Astrocyte of the hippocampus (primary cell): ENCODE measurements around the gene BMF.

ENCODE experiments used
- DNase-seq: peaks from one replicate; pipeline ENCODE4 v3.0.0; 2011; ENCODE audit warnings: low read depth, low spot score

The BMF gene

DNA sequence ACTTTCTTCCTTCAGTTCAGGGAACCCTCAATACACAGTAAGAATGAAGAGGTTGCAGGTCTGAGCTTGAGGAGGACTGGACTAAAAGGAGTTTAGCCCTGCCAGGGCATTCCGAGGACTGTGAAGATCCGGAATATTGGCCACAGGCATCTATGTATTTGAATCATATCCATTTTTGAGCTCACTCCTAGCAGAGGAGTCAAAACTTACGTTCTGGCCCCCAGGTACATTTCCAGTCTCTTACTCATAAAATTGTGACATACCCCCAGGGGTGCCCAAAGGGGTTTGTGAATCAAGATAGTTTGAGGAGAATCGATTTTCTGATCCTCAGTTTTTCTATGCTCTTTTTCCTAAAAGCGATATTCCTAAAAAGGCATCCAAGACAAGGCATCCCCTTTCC is 42.1 kb downstream of the BMF start:
- no peak for DNase-seq

DNA sequence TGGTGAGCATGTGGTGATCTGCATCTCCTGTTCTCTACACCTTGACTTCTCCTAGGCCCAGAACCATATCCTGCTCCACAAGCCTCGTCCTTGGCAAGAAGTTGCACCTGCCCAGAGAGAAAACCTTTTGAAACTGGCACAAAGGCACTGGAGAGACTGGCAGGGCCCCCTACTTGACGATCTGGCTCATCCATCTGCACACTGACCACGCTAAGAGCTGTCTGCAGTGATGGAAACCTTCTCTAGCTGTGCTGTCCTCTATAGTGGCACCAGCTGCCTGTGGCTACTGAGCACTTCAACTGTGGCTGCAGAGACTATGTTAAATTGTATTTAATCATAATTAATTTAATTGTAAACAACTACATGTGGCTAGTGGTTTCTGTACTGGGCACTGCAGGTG is 43.5 kb downstream of the BMF start:
- no peak for DNase-seq

DNA sequence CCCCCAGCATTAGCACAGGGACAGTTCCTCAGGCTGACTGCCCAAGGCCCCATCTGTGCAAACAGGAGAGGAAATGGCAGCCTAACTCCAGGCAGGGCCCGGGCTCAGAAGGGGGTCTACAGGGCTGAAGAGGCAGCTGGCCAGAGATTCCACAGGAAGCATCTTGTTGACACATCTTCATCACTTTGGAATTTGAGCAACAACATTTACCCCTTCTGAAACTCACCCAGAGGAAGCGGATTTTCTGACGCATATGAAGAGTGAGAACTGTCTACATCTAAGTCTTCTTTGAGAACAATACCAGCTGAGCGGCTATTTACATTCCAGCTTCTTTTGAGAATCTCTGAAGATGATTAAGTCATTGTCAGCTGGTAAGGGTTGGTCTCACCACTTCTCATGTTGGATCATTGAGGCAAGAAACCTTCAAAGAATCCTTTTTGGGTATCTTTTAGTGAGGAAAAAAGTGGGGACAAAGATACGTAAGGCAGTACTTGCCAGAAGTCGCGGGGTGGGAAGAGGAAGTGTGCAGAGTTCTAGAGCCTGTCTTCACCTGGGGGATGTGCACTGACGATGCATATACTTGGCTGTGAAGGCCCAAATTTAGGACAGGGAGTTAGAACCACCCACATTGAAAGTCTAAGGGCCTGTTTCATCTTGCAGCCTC is 44.3 kb downstream of the BMF start:
- DNase-seq = peak; percentile 59

DNA sequence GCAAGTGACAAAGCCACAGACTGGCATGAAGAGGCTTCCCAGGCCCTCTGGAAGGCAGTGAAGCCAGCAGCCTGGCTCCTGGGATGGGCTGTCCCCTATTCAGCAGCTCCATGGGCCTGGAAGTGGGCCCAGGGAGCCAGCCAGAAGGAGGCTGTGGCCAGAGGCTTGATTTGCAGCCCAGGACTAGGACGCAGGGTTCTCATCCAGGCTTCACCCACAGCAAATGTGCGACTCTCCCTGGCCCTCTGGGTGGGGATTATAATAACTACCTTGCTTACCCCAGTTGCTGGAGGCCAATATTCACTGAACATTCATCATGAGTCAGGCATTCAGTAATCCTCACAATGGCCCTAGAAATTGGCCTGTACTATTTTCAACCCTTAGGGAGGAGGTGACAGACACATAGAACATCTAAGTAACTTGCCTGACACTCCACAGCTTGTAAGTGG is 45.1 kb downstream of the BMF start:
- peak; percentile 79 for DNase-seq

- no peak for DNase-seq
Observed at GRCh38 chr15:40062816-40063562, 45.7 kb downstream of the BMF start.

DNA sequence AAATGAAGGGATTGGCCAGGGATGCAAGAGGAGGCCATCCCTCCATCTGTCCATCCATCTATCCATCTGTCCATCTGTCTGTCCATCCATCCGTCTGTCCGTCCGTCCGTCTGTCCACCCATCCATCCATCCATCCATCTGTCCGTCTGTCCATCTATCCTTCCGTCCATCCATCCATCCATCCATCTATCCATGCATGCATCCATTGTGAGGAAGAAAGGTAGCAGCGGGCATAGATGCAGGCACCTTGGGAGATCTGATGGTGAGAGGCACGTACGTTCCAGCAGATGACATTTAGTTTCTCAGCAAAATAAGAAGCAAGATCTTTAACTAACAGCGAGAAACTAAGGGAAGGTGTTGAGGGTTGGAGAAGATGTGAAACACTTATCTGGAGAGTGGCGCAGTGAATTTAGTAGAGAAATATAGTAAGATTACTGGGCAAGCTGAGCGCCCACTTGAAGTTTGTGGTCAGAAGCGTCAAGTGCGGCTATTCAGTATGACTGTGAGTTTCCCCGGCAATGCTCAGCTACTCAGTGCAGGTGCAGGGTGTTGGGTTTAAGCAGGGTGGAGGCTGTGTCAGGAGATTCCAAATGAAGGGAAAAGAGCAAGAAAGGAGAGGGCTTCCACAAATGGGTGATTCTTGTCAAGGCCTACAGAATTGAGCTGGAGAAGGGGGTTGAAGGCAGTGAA is 47.3 kb downstream of the BMF start:
- no peak for DNase-seq

- no peak for DNase-seq
Observed at GRCh38 chr15:40060236-40060961, 48.3 kb downstream of the BMF start.

- DNase-seq = no peak
Observed at GRCh38 chr15:40059821-40060220, 48.9 kb downstream of the BMF start.

- no peak for DNase-seq
Observed at GRCh38 chr15:40058476-40059140, 50.1 kb downstream of the BMF start.

DNA sequence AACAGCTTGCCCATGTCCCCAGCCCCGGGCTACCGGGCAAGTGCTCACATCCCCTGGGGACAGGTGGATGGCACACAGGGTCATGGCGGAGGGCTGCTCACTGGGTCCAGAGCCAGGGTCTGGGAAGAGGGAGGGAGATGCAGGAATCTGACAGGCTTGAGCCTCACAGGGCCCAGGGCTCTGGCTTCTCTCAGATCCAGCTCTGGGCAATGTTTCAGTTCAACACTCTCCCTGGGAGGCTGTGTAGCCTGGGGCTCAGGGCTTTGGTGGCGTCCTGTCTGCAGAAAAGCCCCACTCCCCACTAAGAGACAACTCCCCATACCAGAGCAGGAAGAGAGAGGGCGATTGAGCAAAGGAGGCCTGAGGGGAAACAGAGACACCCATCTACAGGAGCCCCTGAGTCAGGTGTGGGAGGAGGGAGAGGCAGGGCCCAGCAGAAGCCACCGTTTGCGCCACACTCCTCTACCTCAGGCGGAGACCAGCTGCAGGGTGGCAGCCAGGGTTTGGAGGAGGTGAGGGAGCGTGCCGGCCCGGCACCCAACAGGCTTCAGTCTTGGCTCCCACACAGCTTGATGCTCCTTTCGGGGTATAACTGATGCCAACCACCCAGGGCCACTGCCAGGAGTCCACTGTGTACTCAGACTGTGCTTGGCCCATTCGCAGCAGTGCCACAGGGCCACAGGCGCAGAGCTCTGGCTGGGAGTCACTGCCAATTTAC is 52.9 kb downstream of the BMF start:
- no peak for DNase-seq

DNA sequence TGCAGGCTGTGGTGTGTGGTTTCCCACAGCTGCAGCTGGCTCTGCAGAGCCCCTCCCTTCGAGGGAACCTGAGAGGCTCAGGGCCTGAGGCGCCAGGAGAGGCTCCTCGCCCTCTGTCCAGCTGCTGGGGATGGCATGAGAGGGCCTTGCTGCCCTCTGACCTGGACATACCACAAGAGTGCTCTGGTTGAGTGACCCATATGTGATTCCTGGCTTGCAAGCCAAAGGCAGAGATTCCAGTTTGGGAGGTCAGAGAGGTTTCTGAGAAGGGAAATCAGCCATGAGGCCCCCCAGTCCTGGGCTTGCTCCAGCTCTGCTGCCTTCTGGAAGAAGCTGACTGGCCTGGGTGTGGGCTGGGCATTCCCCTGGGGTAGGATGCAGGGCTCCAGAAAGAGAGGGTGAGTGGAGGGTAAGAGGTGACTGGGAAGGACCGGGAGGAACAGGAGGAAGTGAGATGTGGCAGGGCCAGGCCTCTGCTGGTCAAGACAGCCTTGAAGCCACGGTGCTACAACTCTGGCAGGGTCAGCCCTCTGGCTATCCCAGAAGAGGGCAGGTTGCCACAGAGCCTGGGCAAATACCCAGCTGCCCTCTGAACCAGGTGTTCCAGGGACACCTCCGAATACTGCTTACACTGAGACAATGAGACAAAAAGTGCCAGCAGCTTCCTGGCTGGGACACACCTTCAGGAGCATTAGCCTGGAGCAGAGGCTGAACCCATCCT is 53.7 kb downstream of the BMF start:
- DNase-seq = no peak

- no peak for DNase-seq
Observed at GRCh38 chr15:40054605-40054854, 54.1 kb downstream of the BMF start.

DNA sequence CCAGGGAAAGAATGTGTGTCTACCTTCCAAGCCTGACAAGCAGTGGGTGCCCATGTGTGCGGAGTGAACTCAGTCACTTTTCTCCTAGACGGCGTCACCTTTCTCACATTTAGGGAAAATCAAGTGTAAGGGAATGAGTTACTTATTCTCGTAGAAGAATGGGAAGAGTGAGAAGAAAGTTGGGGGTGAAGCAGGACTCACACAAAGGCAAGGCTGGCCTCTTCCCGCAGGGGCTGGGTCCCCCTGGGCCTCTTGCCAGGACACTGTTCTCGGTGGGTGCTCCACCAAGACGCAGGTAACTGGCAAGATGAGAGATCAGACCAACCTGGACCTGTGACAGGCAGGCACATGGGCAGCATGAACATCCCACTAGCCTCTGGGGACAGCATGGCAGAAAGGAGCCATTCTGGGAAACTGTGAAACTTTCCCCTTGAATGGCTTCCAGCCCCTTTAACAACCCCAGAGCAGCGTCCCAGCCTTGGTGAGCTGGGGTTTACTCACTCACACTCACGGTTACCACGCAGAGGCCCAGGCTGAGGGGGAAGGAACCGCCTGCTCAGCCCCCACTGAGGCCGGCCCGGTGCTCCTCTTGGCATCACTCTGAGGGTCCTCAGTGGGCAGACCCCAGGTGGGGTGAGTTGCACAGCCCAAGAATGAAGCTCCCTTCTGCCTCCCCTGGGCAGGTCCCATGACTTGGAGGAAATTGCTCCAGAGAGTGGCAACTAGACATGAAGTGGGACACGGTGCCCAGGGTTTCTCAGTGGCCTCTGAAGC is 54.7 kb downstream of the BMF start:
- DNase-seq = no peak

GRCh38 chr15:40053079-40053830 is 55.4 kb downstream of the BMF start:
- DNase-seq = no peak

DNA sequence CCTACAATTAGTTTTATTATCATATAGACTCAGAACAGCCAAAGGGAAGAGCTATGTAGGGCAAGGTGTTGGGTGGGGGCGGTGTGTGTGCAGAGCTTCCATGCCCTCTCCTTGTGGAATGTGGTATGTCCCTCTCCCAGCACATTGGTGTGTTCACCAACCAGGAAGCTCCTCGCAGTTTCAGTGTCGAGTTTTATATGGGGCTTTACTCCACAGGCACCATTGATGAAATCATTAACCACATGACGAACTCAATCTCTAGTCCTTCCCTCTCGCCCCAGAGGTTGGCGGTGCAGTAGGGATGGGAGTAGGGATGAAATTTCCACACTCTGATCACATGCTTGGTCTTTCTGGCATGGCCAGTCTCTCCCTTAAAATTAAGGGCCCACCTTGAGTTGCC is 56.1 kb downstream of the BMF start:
- no peak for DNase-seq

DNA sequence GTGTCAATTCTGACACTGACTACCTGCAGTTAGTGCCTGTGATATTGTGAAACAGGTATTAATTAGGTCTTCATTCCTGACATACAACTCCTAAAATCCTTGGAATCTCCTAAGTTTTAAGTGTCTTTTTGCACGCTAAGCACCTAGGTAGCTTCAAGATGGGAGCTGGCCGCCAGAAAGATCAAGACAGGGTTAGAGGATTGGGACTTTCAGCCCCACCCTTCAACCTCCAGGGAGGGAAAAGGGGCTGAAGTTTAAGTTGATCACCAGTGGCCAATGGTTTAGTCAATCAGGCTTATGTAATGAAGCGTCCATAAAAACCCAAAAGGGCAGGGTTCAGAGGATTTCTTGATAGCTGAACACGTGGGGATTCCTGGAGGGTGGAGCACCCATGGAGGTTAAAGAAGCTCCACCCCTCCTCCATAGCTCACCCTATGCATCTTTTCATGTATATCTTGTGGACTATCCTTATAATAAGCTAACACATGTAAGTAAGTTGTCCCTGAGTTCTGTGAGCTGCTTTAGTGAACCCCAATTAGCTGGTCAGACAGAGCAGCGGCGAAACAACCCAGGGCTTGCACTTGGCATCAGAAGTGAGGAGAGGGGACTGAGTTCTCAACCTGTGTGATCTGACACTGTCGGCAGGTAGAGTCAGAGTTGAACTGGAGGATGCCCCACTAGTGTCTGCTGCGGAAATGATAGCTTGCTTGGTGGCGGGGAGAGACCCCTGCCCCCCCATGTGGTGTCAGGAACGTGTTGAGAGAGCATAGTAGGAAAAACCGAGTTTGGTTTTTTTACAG is 56.9 kb downstream of the BMF start:
- no peak for DNase-seq

DNA sequence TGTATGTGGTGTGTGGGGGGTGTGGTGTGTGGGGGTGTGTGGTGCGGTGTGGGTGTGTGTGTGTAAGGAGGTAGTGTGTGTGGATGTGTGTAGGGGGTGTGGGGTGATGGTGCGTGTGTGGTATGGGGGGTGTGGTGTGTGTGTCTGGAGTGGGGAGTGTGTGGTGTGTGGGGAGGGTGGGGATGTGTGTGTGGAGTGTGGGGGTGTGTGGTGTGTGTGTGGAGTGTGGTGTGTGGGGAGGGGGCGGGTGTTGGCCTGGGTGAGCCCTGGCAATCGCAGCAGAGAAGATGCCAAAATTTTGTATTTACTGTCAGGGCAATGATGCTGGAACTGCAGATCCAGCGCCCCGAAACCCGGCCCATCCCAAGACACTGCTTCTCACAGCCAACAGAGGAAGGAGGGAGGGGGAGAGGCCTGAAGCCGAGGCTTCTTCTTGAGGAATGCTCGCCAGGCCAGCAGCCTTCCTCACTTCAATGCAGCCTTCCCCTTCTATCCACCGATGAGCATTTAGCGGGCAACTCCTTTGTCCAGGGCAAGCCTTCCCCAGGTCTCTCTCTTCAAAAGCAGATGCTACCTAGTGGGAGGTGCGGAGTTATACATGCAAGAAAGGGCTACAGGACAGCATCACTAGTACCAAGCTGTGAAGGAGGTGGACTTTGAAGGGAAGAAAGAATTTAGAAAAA is 57.8 kb downstream of the BMF start:
- no peak for DNase-seq
